ENCODE results near the gene UBAC2. TPM values are rescaled to one million over a fixed set of nuclear protein-coding genes. Genes with fewer than 3 reads are reported as not detected.

UBAC2 gene
- total and polyA plus RNA-seq, 5 donors from 2014 or later: 62.8 to 122 (median 101) TPM

GRCh38 chr13:99275093-99275469, 74.4 kb downstream of the UBAC2 start:
- Histone ChIP-seq H3K27ac (ENCODE audit: insufficient read depth, low read length, poor library complexity, severe bottlenecking) (peak overlapping the region; percentile 58), H3K27me3 (ENCODE audit: control insufficient read depth, insufficient read depth, low read length) (no peaks in the 10 kb centered on the region), H3K36me3 (ENCODE audit: control insufficient read depth, insufficient read depth, low read length) (peaks cover 2% of the 10 kb centered on the region), H3K9me3 (ENCODE audit: control insufficient read depth in 2 of 2, low read length in 2 of 2) (peaks cover 2 to 6% of the 10 kb centered on the region in 2 experiments), H3K4me1 (ENCODE audit: control insufficient read depth, insufficient read depth, low read length, poor library complexity, severe bottlenecking) (peaks cover 62% of the 10 kb centered on the region), H3K4me3 (ENCODE audit: low read depth, low read length) (peak overlapping the region; percentile 30)
- no peaks in the 10 kb centered on the region for H3K27me3 Mint-ChIP-seq
- peak overlapping the region in 3 of 4 donors; percentile 26 to 57 (median 47) for H3K4me3 Mint-ChIP-seq
- H3K27ac Mint-ChIP-seq: peak overlapping the region; percentile 34 to 90 (median 89)
- peak; percentile 50 to 68 for ATAC-seq (ENCODE audit: low read depth in 2 of 2)
- peak in 1 of 3 donors; percentile 55 for DNase-seq
- H3K9me3 Mint-ChIP-seq: peaks cover 0 to 3% (median 0%) of the 10 kb centered on the region in 7 donors
- peaks cover 38% of the 10 kb centered on the region for H3K36me3 Mint-ChIP-seq
- H3K4me1 Mint-ChIP-seq: peaks cover 53 to 90% (median 80%) of the 10 kb centered on the region in 4 donors

DNA sequence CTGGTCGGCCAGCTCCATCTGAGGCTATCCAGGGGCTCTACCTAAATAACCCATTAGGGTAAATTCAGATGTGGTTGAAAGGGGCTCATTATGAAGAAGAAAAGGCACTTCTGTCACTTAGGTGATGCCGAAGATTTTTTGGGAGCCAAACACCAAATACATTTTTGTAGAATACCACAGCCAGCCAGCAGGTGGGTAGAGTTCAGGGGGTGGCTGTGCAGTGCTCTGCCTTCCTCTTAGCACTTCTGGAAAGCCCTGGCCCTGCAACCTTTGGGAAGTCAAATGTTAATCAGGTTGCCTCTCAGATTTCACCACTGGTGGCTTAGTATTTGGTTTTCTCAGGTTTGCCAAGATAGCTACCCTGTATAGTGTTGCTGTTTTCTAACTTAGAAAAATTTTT, 76.1 kb downstream of the UBAC2 start:
- peaks cover 54% of the 10 kb centered on the region for H3K4me1 ChIP-seq (ENCODE audit: control insufficient read depth, insufficient read depth, low read length, poor library complexity, severe bottlenecking)
- Mint-ChIP-seq H3K4me1 (peaks cover 45 to 91% (median 79%) of the 10 kb centered on the region in 4 donors), H3K4me3 (no peak overlapping the region), H3K36me3 (peaks cover 42% of the 10 kb centered on the region), H3K9me3 (peaks cover 0 to 3% (median 0%) of the 10 kb centered on the region in 7 donors), H3K27me3 (no peaks in the 10 kb centered on the region), H3K27ac (peak overlapping the region; percentile 9 to 90 (median 82))
- no peak overlapping the region for H3K4me3 ChIP-seq (ENCODE audit: low read depth, low read length)
- H3K36me3 ChIP-seq (ENCODE audit: control insufficient read depth, insufficient read depth, low read length): peaks cover 5% of the 10 kb centered on the region
- no peak for ATAC-seq (ENCODE audit: low read depth in 2 of 2)
- DNase-seq: no peak
- no peak overlapping the region for H3K27ac ChIP-seq (ENCODE audit: insufficient read depth, low read length, poor library complexity, severe bottlenecking)
- no peaks in the 10 kb centered on the region for H3K27me3 ChIP-seq (ENCODE audit: control insufficient read depth, insufficient read depth, low read length)
- peaks cover 2 to 6% of the 10 kb centered on the region in 2 experiments for H3K9me3 ChIP-seq (ENCODE audit: control insufficient read depth in 2 of 2, low read length in 2 of 2)

DNA sequence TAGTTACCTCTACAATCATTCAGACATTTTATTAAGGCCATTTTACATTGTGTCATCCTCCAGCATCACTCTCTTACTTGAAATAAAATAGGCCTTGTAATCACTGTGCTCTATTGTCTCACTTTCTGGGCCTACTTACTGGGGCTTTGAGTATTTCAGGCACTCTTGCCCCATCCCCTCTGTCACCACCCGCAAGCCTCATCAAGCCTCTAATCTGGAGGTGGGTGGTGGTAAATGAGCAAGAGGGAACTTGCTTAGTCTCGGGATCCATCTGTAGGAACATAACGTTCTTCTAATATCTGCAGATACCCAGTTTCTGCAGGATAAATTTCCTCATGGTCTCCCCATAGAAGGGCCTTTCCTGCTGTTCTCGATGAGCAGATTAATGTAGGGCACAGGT, 77.0 kb downstream of the UBAC2 start:
- peaks cover 5% of the 10 kb centered on the region for H3K36me3 ChIP-seq (ENCODE audit: control insufficient read depth, insufficient read depth, low read length)
- H3K4me1 ChIP-seq (ENCODE audit: control insufficient read depth, insufficient read depth, low read length, poor library complexity, severe bottlenecking): peaks cover 60% of the 10 kb centered on the region
- Mint-ChIP-seq H3K36me3 (peaks cover 41% of the 10 kb centered on the region), H3K4me1 (peaks cover 48 to 94% (median 81%) of the 10 kb centered on the region in 4 donors), H3K9me3 (peaks cover 0 to 2% (median 0%) of the 10 kb centered on the region in 7 donors), H3K27me3 (no peaks in the 10 kb centered on the region), H3K27ac (peak overlapping the region in 2 of 3 donors; percentile 16 to 32), H3K4me3 (no peak overlapping the region)
- H3K4me3 ChIP-seq (ENCODE audit: low read depth, low read length): no peak overlapping the region
- DNase-seq: no peak
- no peak for ATAC-seq (ENCODE audit: low read depth in 2 of 2)
- peaks cover 0 to 1% of the 10 kb centered on the region in 2 experiments for H3K9me3 ChIP-seq (ENCODE audit: control insufficient read depth in 2 of 2, low read length in 2 of 2)
- no peaks in the 10 kb centered on the region for H3K27me3 ChIP-seq (ENCODE audit: control insufficient read depth, insufficient read depth, low read length)
- no peak overlapping the region for H3K27ac ChIP-seq (ENCODE audit: insufficient read depth, low read length, poor library complexity, severe bottlenecking)

DNA sequence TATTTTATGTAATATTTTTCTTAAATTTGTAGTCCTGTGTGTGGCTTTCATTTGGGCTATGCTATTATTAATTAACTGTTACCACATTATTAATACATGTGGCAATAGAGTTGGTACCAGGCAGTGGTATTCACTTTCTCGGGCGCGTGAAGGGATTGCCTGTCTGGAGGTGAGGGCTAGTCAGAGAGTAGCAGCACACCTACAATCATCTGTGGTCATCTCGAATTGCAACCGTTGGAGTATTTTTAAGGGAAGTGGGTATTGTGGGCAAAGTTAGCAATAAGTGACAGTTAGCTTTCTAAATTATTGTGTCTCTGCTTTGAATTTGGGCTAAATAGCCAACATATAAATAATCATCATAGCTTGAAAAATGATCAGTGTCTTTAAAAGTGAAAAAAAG, 77.5 kb downstream of the UBAC2 start:
- peak overlapping the region in 2 of 3 donors; percentile 16 to 80 for H3K27ac Mint-ChIP-seq
- Histone ChIP-seq H3K27me3 (ENCODE audit: control insufficient read depth, insufficient read depth, low read length) (no peaks in the 10 kb centered on the region), H3K4me1 (ENCODE audit: control insufficient read depth, insufficient read depth, low read length, poor library complexity, severe bottlenecking) (peaks cover 65% of the 10 kb centered on the region), H3K27ac (ENCODE audit: insufficient read depth, low read length, poor library complexity, severe bottlenecking) (no peak overlapping the region), H3K36me3 (ENCODE audit: control insufficient read depth, insufficient read depth, low read length) (peaks cover 5% of the 10 kb centered on the region), H3K9me3 (ENCODE audit: control insufficient read depth in 2 of 2, low read length in 2 of 2) (no peaks in the 10 kb centered on the region), H3K4me3 (ENCODE audit: low read depth, low read length) (peak overlapping the region; percentile 29)
- peak in 1 of 3 donors; percentile 42 for DNase-seq
- no peaks in the 10 kb centered on the region for H3K27me3 Mint-ChIP-seq
- peak overlapping the region in 2 of 4 donors; percentile 38 to 53 for H3K4me3 Mint-ChIP-seq
- peaks cover 51 to 97% (median 85%) of the 10 kb centered on the region in 4 donors for H3K4me1 Mint-ChIP-seq
- H3K36me3 Mint-ChIP-seq: peaks cover 38% of the 10 kb centered on the region
- no peak for ATAC-seq (ENCODE audit: low read depth in 2 of 2)
- peaks cover 0 to 2% (median 0%) of the 10 kb centered on the region in 7 donors for H3K9me3 Mint-ChIP-seq

GRCh38 chr13:99278843-99279242, 78.2 kb downstream of the UBAC2 start:
- Histone ChIP-seq H3K9me3 (ENCODE audit: control insufficient read depth in 2 of 2, low read length in 2 of 2) (no peaks in the 10 kb centered on the region), H3K27me3 (ENCODE audit: control insufficient read depth, insufficient read depth, low read length) (no peaks in the 10 kb centered on the region), H3K4me1 (ENCODE audit: control insufficient read depth, insufficient read depth, low read length, poor library complexity, severe bottlenecking) (peaks cover 72% of the 10 kb centered on the region), H3K4me3 (ENCODE audit: low read depth, low read length) (peak overlapping the region; percentile 29), H3K36me3 (ENCODE audit: control insufficient read depth, insufficient read depth, low read length) (peaks cover 5% of the 10 kb centered on the region), H3K27ac (ENCODE audit: insufficient read depth, low read length, poor library complexity, severe bottlenecking) (no peak overlapping the region)
- H3K4me1 Mint-ChIP-seq: peaks cover 46 to 95% (median 81%) of the 10 kb centered on the region in 4 donors
- H3K27ac Mint-ChIP-seq: peak overlapping the region in 2 of 3 donors; percentile 85 to 96
- no peaks in the 10 kb centered on the region for H3K27me3 Mint-ChIP-seq
- DNase-seq: no peak
- H3K9me3 Mint-ChIP-seq: peaks cover 0 to 2% (median 0%) of the 10 kb centered on the region in 7 donors
- peak overlapping the region in 2 of 4 donors; percentile 51 to 76 for H3K4me3 Mint-ChIP-seq
- H3K36me3 Mint-ChIP-seq: peaks cover 38% of the 10 kb centered on the region
- ATAC-seq (ENCODE audit: low read depth in 2 of 2): no peak

DNA sequence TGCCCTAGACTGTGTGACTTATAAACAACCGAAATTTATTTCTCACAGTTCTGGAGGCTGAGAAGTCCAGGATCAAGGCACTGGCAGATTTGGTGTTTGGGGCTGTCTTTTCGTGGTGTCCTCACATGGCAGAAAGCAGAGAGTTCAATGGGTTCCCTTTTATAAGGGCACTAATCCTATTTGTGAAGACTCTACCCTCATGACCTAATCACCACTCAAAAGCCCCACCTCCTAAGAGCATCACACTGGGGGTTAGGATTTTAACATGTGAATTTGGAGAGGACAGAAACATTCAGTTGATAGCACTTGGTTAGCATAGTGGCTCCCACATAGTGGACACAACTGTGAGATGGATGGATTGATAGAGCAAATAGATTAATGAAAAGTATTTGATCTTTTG, 79.0 kb downstream of the UBAC2 start:
- peak overlapping the region in 2 of 4 donors; percentile 17 to 76 for H3K4me3 Mint-ChIP-seq
- H3K27ac Mint-ChIP-seq: peak overlapping the region; percentile 76 to 96 (median 85)
- no peaks in the 10 kb centered on the region for H3K27me3 Mint-ChIP-seq
- peaks cover 76% of the 10 kb centered on the region for H3K4me1 ChIP-seq (ENCODE audit: control insufficient read depth, insufficient read depth, low read length, poor library complexity, severe bottlenecking)
- H3K9me3 ChIP-seq (ENCODE audit: control insufficient read depth in 2 of 2, low read length in 2 of 2): no peaks in the 10 kb centered on the region
- H3K9me3 Mint-ChIP-seq: no peaks in the 10 kb centered on the region
- peaks cover 47 to 94% (median 78%) of the 10 kb centered on the region in 4 donors for H3K4me1 Mint-ChIP-seq
- H3K36me3 ChIP-seq (ENCODE audit: control insufficient read depth, insufficient read depth, low read length): peaks cover 5% of the 10 kb centered on the region
- H3K4me3 ChIP-seq (ENCODE audit: low read depth, low read length): no peak overlapping the region
- ATAC-seq (ENCODE audit: low read depth in 2 of 2) (no peak), DNase-seq (no peak)
- H3K36me3 Mint-ChIP-seq: peaks cover 38% of the 10 kb centered on the region
- H3K27ac ChIP-seq (ENCODE audit: insufficient read depth, low read length, poor library complexity, severe bottlenecking): no peak overlapping the region
- H3K27me3 ChIP-seq (ENCODE audit: control insufficient read depth, insufficient read depth, low read length): no peaks in the 10 kb centered on the region

DNA sequence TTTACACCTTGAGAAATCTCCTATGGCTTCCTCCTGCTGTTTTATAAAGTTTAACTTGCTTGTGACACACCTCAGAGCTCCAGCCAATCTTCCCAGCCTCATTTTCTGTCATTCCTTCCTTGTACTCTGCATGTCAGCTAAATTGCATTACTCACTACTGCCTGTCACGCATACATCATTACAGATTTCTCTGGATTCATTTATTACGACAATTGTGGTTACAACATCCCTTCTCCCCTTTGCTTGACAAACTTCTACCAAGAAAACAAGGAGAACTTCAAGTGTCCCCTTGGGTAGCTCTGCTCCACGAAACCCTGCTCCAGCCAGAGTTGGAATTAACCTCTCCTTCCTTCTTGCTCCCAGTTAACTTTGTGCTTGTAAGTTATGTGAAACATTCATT, 79.5 kb downstream of the UBAC2 start:
- Histone ChIP-seq H3K27me3 (ENCODE audit: control insufficient read depth, insufficient read depth, low read length) (no peaks in the 10 kb centered on the region), H3K4me1 (ENCODE audit: control insufficient read depth, insufficient read depth, low read length, poor library complexity, severe bottlenecking) (peaks cover 76% of the 10 kb centered on the region), H3K27ac (ENCODE audit: insufficient read depth, low read length, poor library complexity, severe bottlenecking) (no peak overlapping the region), H3K36me3 (ENCODE audit: control insufficient read depth, insufficient read depth, low read length) (peaks cover 5% of the 10 kb centered on the region), H3K9me3 (ENCODE audit: control insufficient read depth in 2 of 2, low read length in 2 of 2) (no peaks in the 10 kb centered on the region), H3K4me3 (ENCODE audit: low read depth, low read length) (no peak overlapping the region)
- Mint-ChIP-seq H3K4me1 (peaks cover 48 to 94% (median 76%) of the 10 kb centered on the region in 4 donors), H3K27ac (peak overlapping the region; percentile 91 to 96 (median 95)), H3K4me3 (peak overlapping the region in 1 of 4 donors; percentile 17), H3K9me3 (no peaks in the 10 kb centered on the region), H3K27me3 (no peaks in the 10 kb centered on the region), H3K36me3 (peaks cover 33% of the 10 kb centered on the region)
- ATAC-seq (ENCODE audit: low read depth in 2 of 2): no peak
- no peak for DNase-seq

DNA sequence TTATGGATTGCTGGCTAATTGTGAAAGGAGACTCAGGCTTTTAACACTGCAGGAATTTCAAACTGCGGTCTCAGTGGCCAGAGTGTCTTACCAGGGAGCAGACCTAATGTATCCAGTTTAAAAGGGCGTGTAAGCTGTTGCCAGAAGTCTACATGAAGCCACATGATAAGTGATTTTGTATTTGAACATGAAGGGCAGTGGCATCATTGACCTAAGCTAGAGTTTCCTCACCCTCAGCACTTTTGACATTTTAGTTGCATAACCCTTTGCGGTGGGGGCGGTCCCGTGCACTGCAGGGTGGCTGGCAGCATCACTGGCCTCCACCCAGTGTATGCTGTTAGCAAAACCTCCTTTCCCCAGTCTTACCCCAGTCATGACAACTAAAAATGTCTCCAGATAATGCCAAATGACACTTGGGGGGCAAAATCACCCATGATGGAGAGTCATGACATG, 81.2 kb downstream of the UBAC2 start:
- ATAC-seq (ENCODE audit: low read depth in 2 of 2) (peak; percentile 74 to 79), DNase-seq (peak; percentile 40 to 82 (median 60))
- H3K9me3 Mint-ChIP-seq: no peaks in the 10 kb centered on the region
- H3K27me3 Mint-ChIP-seq: no peaks in the 10 kb centered on the region
- Histone ChIP-seq H3K36me3 (ENCODE audit: control insufficient read depth, insufficient read depth, low read length) (peaks cover 9% of the 10 kb centered on the region), H3K9me3 (ENCODE audit: control insufficient read depth in 2 of 2, low read length in 2 of 2) (no peaks in the 10 kb centered on the region), H3K4me3 (ENCODE audit: low read depth, low read length) (peak overlapping the region; percentile 70), H3K27ac (ENCODE audit: insufficient read depth, low read length, poor library complexity, severe bottlenecking) (peak overlapping the region; percentile 82), H3K4me1 (ENCODE audit: control insufficient read depth, insufficient read depth, low read length, poor library complexity, severe bottlenecking) (peaks cover 78% of the 10 kb centered on the region), H3K27me3 (ENCODE audit: control insufficient read depth, insufficient read depth, low read length) (no peaks in the 10 kb centered on the region)
- H3K4me3 Mint-ChIP-seq: peak overlapping the region; percentile 51 to 83 (median 73)
- peak overlapping the region; percentile 95 to 98 (median 96) for H3K27ac Mint-ChIP-seq
- H3K36me3 Mint-ChIP-seq: peaks cover 29% of the 10 kb centered on the region
- H3K4me1 Mint-ChIP-seq: peaks cover 47 to 94% (median 71%) of the 10 kb centered on the region in 4 donors
